ENCODE results near the gene EPDR1.

DNA sequence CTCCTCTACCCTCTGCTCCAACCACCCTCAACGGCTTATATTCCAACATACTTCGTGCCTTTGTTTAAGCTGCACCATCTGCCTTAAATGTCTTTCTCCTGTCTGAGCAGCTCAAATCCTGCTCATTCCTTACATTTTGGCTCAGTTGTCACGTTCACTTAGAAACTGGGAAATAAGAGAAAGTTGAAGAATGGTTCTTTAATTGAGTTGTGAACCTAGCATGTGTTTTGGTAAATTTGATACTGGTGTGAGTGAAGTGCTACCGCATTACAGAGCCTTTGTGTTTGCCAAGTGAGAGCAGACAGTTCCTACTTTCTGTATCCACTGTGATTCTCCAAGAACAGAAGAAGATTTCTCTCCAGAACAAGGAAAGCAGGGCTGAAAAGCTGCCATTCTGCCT lies 54.3 kb downstream of the EPDR1 start:
- TF ChIP-seq, protein P1, sequence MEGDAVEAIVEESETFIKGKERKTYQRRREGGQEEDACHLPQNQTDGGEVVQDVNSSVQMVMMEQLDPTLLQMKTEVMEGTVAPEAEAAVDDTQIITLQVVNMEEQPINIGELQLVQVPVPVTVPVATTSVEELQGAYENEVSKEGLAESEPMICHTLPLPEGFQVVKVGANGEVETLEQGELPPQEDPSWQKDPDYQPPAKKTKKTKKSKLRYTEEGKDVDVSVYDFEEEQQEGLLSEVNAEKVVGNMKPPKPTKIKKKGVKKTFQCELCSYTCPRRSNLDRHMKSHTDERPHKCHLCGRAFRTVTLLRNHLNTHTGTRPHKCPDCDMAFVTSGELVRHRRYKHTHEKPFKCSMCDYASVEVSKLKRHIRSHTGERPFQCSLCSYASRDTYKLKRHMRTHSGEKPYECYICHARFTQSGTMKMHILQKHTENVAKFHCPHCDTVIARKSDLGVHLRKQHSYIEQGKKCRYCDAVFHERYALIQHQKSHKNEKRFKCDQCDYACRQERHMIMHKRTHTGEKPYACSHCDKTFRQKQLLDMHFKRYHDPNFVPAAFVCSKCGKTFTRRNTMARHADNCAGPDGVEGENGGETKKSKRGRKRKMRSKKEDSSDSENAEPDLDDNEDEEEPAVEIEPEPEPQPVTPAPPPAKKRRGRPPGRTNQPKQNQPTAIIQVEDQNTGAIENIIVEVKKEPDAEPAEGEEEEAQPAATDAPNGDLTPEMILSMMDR (conservative IDR thresholded peaks at IDR 0.05; ENCODE audit: low read length) = no peak
- TF ChIP-seq EZH2phosphoT487 (IDR thresholded peaks at IDR 0.05; ENCODE audit: borderline replicate concordance) = no peak

All from Loucy (cell line).